SK-N-SH treated with all-trans-retinoic acid at 6 μM for 48 hours (cell line): ENCODE results near the gene PREP.

ENCODE experiments used
- ATAC-seq: fragments of 200-7000 bp; cut with Tn5 transposase; 3 replicates; pipeline ENCODE4 v1.9.1; 2020; ENCODE audit warnings: mild to moderate bottlenecking, moderate library complexity
- ARNTL ChIP-seq: fragments of 450-650 bp; formaldehyde crosslinking; IDR thresholded peaks from 2 replicates; pipeline ENCODE4 v1.5.0; 2020; ENCODE audit warnings: low read depth, mild to moderate bottlenecking, moderate library complexity, borderline replicate concordance
- BACH2 ChIP-seq: fragments of 250-450 bp; sonication (Bioruptor Pico); IDR thresholded peaks from 2 replicates; pipeline ENCODE4 v1.9.0; 2021; ENCODE audit warnings: mild to moderate bottlenecking, borderline replicate concordance
- ESRRG ChIP-seq: fragments of 250-450 bp; sonication (Bioruptor Pico); IDR thresholded peaks from 2 replicates; pipeline ENCODE4 v1.6.1; 2021; ENCODE audit warnings: mild to moderate bottlenecking
- GLIS3 ChIP-seq: fragments of 250-450 bp; sonication (Bioruptor Pico); IDR thresholded peaks from 2 replicates; pipeline ENCODE4 v1.5.0; 2020; ENCODE audit warnings: mild to moderate bottlenecking, moderate library complexity
- ISL1 ChIP-seq: fragments of 250-450 bp; sonication (Bioruptor Pico); IDR thresholded peaks from 2 replicates; pipeline ENCODE4 v2.1.2; 2022; ENCODE audit warnings: mild to moderate bottlenecking, moderate library complexity
- OSR1 ChIP-seq: fragments of 250-450 bp; sonication (Bioruptor Pico); IDR thresholded peaks from 2 replicates; pipeline ENCODE4 v1.8.0; 2022; ENCODE audit warnings: moderate library complexity, mild to moderate bottlenecking, inconsistent platforms
- PPARA ChIP-seq: fragments of 250-450 bp; sonication (Bioruptor Pico); IDR thresholded peaks from 2 replicates; pipeline ENCODE4 v1.5.0; 2020; ENCODE audit warnings: mild to moderate bottlenecking, borderline replicate concordance
- RARB ChIP-seq: fragments of 250-450 bp; sonication (Bioruptor Pico); IDR thresholded peaks from 2 replicates; pipeline ENCODE4 v1.8.0; 2021; ENCODE audit warnings: mild to moderate bottlenecking, moderate library complexity
- SNAI2 ChIP-seq: fragments of 250-450 bp; sonication (Bioruptor Pico); IDR thresholded peaks from 2 replicates; pipeline ENCODE4 v1.5.0; 2020; ENCODE audit warnings: mild to moderate bottlenecking, moderate library complexity
- TOX ChIP-seq: fragments of 250-450 bp; sonication (Bioruptor Pico); IDR thresholded peaks from 2 replicates; pipeline ENCODE4 v1.8.0; 2021; ENCODE audit warnings: mild to moderate bottlenecking, moderate library complexity, borderline replicate concordance
- ZFP3 ChIP-seq: fragments of 250-450 bp; sonication (Bioruptor Pico); IDR thresholded peaks from 2 replicates; pipeline ENCODE4 v1.5.0; 2020; ENCODE audit warnings: mild to moderate bottlenecking, moderate library complexity
- ZFP30 ChIP-seq: fragments of 450-650 bp; formaldehyde crosslinking; IDR thresholded peaks from 2 replicates; pipeline ENCODE4 v1.5.0; 2022; ENCODE audit warnings: mild to moderate bottlenecking, moderate library complexity
- ZNF565 ChIP-seq: fragments of 450-650 bp; formaldehyde crosslinking; conservative IDR thresholded peaks from 2 replicates; pipeline ENCODE4 v1.5.0; 2020; ENCODE audit warnings: low read depth, mild to moderate bottlenecking, moderate library complexity
- ZNF8 ChIP-seq: fragments of 450-650 bp; formaldehyde crosslinking; IDR thresholded peaks from 2 replicates; pipeline ENCODE4 v1.5.0; 2020; ENCODE audit warnings: mild to moderate bottlenecking, moderate library complexity
- TF ChIP-seq, protein P1 (sequence below): fragments of 250-450 bp; sonication (Bioruptor Pico); IDR thresholded peaks from 2 replicates; pipeline ENCODE4 v1.5.1; 2021; ENCODE audit warnings: mild to moderate bottlenecking, moderate library complexity
- TF ChIP-seq, protein P2 (sequence below): fragments of 250-450 bp; sonication (Bioruptor Pico); IDR thresholded peaks from 2 replicates; pipeline ENCODE4 v1.5.1; 2020; ENCODE audit warnings: low read depth, mild to moderate bottlenecking, moderate library complexity
- TF ChIP-seq, protein P3 (sequence below): fragments of 250-450 bp; sonication (Bioruptor Pico); IDR thresholded peaks from 2 replicates; pipeline ENCODE4 v1.5.0; 2020; ENCODE audit warnings: mild to moderate bottlenecking, moderate library complexity
- TF ChIP-seq, protein P4 (sequence below): fragments of 250-450 bp; sonication (Bioruptor Pico); IDR thresholded peaks from 2 replicates; pipeline ENCODE4 v1.8.0; 2021; ENCODE audit warnings: low read depth, mild to moderate bottlenecking, moderate library complexity, borderline replicate concordance

Gene PREP

DNA sequence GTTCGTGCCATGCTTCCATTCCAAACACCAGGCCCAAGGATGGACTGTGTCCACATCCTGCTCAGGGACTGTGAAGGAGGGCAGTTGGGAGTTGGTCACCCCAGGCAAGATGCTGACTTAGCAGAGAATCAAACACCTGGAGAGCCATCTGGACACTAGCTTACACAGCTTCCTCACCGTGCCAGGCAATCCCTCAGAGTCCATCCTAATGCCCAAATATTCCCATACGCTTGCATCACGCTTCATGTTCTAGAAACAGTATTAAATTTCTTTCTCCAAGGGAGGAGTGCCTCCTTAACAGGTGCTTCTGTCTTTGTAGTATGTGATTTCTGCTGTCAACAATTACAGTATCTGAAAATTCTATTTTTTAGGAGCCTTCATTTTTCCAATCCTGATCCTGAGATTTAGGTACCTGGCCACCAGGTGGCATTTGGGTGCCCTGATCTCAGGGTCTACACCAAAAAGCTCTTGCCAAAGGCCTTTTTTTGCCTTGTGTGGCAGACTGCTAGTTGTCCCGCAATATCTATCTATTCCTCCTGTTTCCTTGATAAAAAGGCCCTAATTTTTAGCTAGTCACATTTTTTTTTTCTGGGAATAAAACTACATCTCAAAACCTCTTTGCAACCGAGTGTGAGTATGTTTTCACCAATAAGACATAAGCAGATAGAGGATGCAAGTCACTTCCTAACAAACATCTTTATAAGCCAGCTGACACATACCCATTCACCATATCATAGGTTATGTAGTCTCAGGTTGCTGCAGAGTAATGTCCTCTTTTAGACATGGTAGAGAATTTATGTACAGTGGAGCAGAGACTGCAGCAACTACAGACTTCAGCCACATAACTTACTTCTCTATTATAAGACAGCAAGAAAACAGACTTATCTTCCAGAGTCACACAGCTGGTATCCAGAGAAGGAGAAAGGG lies 85.0 kb downstream of the PREP start:
- TF ChIP-seq ZFP3 (CRISPR knock-in tag) (no peak), ZNF565 (no peak), PPARA (CRISPR knock-in tag) (no peak)
- ATAC-seq = peak; percentile 26; the same call in 2 of the 3 replicates

DNA sequence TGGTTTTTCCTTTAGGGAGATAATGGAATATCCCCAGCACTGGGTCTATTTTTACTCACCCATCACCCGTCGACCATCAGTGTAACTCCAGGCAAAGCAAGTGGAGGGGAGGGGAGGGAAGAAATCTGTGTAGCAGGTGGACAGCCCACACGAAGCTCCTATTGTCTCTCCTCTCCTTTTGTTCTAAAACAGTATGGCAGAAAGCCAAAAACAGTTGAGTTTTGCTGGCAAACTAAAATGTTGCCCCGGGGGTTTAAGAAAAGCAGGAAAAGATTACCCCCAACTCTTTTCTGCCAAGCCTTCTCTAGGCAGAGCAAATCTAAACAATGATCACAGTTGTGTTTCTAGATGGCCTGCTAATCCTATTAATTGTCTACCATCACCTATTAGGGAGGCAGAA lies 89.7 kb downstream of the PREP start:
- ATAC-seq = no peak
- TF ChIP-seq ESRRG (CRISPR knock-in tag) (no peak), BACH2 (CRISPR knock-in tag) (no peak), PPARA (CRISPR knock-in tag) (no peak), GLIS3 (CRISPR knock-in tag) (no peak), ARNTL (CRISPR knock-in tag) (no peak)
- TF ChIP-seq, protein P1, sequence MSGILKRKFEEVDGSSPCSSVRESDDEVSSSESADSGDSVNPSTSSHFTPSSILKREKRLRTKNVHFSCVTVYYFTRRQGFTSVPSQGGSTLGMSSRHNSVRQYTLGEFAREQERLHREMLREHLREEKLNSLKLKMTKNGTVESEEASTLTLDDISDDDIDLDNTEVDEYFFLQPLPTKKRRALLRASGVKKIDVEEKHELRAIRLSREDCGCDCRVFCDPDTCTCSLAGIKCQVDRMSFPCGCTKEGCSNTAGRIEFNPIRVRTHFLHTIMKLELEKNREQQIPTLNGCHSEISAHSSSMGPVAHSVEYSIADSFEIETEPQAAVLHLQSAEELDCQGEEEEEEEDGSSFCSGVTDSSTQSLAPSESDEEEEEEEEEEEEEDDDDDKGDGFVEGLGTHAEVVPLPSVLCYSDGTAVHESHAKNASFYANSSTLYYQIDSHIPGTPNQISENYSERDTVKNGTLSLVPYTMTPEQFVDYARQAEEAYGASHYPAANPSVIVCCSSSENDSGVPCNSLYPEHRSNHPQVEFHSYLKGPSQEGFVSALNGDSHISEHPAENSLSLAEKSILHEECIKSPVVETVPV (CRISPR knock-in tag) = no peak

DNA sequence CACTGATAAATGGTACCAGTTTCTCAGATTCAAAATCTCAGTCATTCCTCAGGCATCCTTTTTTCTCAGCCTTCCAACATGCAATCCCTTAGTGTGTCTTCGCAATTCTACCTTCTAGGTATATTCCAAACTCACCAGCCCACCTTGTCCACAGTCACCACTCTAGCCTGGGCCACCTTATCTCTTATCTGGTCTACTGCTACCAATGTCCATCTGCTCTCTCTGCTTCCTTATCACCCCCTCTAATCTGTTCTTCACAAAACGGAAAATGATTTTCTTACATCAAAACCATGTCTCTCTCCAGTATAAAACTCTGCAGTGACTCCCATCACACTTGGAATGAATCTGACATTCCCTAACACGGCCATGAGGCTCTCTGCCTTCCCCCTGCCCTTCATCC lies 91.9 kb downstream of the PREP start:
- TF ChIP-seq TOX (CRISPR knock-in tag) = no peak
- TF ChIP-seq RARB (CRISPR knock-in tag) = no peak
- TF ChIP-seq ZFP30 (CRISPR knock-in tag) = no peak
- ATAC-seq = no peak

DNA sequence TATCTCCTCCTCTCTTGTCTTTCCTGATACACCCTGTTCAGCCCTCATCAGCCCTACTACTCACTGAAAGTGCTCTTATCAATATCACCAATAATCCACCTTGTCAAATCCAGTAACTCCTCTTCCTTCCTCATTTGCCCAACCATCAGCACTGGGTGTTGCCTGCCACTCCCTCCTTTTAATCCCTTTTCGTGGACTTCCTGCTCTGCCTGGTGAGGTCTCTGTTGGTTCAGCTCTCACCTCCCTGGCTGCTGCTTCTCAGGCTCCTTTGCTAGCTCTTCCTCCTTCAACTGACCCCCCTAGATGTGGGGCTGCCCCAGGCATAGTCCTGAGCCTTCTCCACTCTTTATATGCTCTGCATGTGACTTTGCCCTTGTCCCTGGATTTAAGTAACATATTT lies 92.5 kb downstream of the PREP start:
- no peak for ATAC-seq
- TF ChIP-seq GLIS3 (CRISPR knock-in tag) (no peak), ZFP30 (CRISPR knock-in tag) (no peak), ESRRG (CRISPR knock-in tag) (no peak), ZNF8 (CRISPR knock-in tag) (no peak), ISL1 (no peak)
- TF ChIP-seq, protein P2, sequence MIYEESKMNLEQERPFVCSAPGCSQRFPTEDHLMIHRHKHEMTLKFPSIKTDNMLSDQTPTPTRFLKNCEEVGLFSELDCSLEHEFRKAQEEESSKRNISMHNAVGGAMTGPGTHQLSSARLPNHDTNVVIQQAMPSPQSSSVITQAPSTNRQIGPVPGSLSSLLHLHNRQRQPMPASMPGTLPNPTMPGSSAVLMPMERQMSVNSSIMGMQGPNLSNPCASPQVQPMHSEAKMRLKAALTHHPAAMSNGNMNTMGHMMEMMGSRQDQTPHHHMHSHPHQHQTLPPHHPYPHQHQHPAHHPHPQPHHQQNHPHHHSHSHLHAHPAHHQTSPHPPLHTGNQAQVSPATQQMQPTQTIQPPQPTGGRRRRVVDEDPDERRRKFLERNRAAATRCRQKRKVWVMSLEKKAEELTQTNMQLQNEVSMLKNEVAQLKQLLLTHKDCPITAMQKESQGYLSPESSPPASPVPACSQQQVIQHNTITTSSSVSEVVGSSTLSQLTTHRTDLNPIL (CRISPR knock-in tag) = no peak
- TF ChIP-seq, protein P3, sequence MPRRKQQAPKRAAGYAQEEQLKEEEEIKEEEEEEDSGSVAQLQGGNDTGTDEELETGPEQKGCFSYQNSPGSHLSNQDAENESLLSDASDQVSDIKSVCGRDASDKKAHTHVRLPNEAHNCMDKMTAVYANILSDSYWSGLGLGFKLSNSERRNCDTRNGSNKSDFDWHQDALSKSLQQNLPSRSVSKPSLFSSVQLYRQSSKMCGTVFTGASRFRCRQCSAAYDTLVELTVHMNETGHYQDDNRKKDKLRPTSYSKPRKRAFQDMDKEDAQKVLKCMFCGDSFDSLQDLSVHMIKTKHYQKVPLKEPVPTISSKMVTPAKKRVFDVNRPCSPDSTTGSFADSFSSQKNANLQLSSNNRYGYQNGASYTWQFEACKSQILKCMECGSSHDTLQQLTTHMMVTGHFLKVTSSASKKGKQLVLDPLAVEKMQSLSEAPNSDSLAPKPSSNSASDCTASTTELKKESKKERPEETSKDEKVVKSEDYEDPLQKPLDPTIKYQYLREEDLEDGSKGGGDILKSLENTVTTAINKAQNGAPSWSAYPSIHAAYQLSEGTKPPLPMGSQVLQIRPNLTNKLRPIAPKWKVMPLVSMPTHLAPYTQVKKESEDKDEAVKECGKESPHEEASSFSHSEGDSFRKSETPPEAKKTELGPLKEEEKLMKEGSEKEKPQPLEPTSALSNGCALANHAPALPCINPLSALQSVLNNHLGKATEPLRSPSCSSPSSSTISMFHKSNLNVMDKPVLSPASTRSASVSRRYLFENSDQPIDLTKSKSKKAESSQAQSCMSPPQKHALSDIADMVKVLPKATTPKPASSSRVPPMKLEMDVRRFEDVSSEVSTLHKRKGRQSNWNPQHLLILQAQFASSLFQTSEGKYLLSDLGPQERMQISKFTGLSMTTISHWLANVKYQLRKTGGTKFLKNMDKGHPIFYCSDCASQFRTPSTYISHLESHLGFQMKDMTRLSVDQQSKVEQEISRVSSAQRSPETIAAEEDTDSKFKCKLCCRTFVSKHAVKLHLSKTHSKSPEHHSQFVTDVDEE = no peak
- TF ChIP-seq, all 23 proteins: peak for 0

DNA sequence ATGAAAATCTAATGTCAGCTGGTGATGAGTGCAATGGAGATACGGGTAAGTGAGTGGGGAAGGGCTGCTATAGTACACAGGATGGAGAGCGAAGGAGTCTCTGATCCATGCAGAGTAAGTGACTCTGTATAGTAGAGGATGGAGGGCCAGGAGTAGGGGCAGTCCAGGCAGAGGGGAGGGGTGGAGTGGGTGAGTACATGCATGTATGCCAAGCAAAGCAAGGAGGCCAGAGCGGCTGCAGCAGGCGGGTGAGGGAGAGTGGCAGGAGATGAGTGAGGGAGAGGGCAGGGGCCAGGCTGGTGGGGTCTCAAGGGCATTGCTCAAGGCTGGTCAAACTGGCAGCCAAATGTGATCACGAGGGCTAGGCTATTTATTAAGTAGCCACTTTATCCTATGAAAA lies 94.0 kb downstream of the PREP start:
- ATAC-seq = no peak
- TF ChIP-seq SNAI2 (CRISPR knock-in tag) = no peak
- TF ChIP-seq, protein P4, sequence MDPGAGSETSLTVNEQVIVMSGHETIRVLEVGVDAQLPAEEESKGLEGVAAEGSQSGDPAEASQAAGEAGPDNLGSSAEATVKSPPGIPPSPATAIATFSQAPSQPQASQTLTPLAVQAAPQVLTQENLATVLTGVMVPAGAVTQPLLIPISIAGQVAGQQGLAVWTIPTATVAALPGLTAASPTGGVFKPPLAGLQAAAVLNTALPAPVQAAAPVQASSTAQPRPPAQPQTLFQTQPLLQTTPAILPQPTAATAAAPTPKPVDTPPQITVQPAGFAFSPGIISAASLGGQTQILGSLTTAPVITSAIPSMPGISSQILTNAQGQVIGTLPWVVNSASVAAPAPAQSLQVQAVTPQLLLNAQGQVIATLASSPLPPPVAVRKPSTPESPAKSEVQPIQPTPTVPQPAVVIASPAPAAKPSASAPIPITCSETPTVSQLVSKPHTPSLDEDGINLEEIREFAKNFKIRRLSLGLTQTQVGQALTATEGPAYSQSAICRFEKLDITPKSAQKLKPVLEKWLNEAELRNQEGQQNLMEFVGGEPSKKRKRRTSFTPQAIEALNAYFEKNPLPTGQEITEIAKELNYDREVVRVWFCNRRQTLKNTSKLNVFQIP (CRISPR knock-in tag) = no peak
- TF ChIP-seq OSR1 = no peak
- no peak for TF ChIP-seq RARB (CRISPR knock-in tag)
- TF ChIP-seq ZFP30 (CRISPR knock-in tag) = no peak
